Mesothelial cell of epicardium (in vitro differentiated cells): ENCODE data around the gene DNAJC17. TPM values are rescaled to one million over a fixed set of nuclear protein-coding genes. Genes with fewer than 3 reads are reported as not detected.

Experiments
- DNase-seq, 2 experiments: peaks; one replicate each; pipeline ENCODE4 v3.0.0; 2021; ENCODE audit warnings: low spot score in 2 of 2; ENCODE audit not compliant: unreplicated experiment in 2 of 2
- H3K27ac Mint-ChIP-seq: 2 replicates; pipeline ENCODE4 v1.8.0; 2021; ENCODE audit warnings: mixed read lengths
- H3K27me3 Mint-ChIP-seq: 2 replicates; pipeline ENCODE4 v1.8.0; 2021; ENCODE audit warnings: low read depth, mixed read lengths
- H3K36me3 Mint-ChIP-seq: 2 replicates; pipeline ENCODE4 v1.8.0; 2021; ENCODE audit warnings: mixed read lengths
- H3K4me1 Mint-ChIP-seq: 2 replicates; pipeline ENCODE4 v1.8.0; 2021; ENCODE audit warnings: mixed read lengths
- H3K4me3 Mint-ChIP-seq: 2 replicates; pipeline ENCODE4 v1.8.0; 2021; ENCODE audit warnings: mild to moderate bottlenecking, moderate library complexity, mixed read lengths
- H3K9me3 Mint-ChIP-seq: 2 replicates; pipeline ENCODE4 v1.8.0; 2021; ENCODE audit warnings: mixed read lengths
- CTCF ChIP-seq: fragments of 200-600 bp; sonication (generic); IDR thresholded peaks from one replicate; pipeline ENCODE4 v1.5.0; 2021; ENCODE audit warnings: antibody characterized with exemption; ENCODE audit not compliant: unreplicated experiment
- total RNA-seq: library from RNA; stranded (reverse); gene quantifications from 3 replicates; pipeline ENCODE4 v1.2.1, GENCODE V29; 2021

Gene DNAJC17
- total RNA-seq, 1 donor from 2014 or later: 41.2 TPM

DNA sequence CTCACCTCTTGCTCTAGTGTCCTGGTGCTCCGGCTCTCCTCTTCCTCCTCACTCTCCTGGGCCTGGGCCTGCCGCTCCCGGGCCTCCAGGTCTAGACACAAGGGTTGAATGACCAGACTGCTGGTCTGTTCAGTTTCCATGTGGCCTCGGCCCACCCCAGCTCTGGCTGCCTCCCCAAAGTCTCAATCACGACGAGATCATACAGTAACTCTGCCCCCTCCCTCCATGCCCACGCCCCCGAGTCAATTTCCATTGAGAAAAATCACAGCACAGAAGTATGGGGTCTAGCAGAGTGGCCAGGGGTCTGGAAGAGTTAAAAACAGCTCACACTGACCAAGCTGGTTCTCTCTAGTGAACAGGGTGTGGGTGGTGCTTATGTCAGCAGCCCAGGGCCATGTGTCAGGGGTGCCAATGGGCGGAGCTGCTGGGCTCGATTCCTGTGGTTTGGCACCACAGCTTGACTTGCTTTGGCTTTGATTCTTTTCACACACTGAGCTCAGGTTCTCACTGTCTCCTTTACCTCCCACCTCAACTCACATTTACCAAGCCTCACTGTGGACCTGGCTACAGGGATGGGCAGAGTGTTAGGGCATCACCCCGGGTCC lies 30.6 kb downstream of the DNAJC17 start:
- Mint-ChIP-seq H3K4me3 (no peak overlapping the region), H3K27me3 (no peaks in the 10 kb centered on the region), H3K9me3 (no peaks in the 10 kb centered on the region), H3K27ac (no peak overlapping the region), H3K4me1 (no peaks in the 10 kb centered on the region), H3K36me3 (peaks cover 21% of the 10 kb centered on the region)
- DNase-seq: no peak
- no peak for TF ChIP-seq CTCF

DNA sequence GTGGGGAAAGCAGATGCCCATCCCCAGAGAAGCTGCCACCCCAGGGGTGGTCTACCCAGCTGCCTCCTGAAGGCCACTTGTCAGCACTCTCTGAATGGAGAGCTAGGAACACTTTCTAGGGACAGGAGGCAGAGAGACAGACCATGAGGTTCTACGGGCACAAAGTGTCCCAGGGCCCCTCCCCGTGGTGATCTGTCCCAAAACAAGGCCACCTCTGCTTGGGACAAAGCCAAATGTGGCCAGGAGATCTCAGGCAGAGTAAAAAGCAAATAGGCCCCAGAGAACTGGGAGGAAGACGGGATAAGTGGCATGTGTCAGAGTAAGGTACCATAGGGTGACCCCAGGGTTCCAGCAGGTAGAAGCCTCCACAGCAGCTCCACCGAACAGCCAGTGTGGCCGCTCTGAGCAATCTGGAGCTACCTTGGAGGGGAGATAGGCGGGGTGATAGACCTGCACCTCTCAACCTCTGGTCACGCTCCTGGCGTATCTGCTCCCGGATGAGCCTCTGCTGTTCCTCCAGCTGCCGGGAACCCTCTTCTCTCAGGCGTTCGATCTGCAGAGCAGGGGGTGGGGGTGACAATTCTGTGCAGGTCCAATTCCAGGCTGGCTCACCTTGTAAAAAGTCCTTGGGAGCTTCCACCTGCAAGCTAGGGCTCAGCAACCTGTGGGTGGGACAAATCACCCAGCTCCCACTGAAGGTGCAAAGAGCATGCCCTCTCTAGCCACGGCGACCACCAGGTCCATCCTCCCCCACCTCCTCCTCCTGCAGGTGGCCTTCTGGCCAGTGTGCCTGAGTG lies 31.3 kb downstream of the DNAJC17 start:
- peaks cover 21% of the 10 kb centered on the region for H3K36me3 Mint-ChIP-seq
- no peak overlapping the region for H3K4me3 Mint-ChIP-seq
- no peaks in the 10 kb centered on the region for H3K9me3 Mint-ChIP-seq
- TF ChIP-seq CTCF: no peak
- H3K27ac Mint-ChIP-seq: no peak overlapping the region
- no peaks in the 10 kb centered on the region for H3K4me1 Mint-ChIP-seq
- H3K27me3 Mint-ChIP-seq: no peaks in the 10 kb centered on the region
- DNase-seq: no peak

GRCh38 chr15:40775007-40775406 lies 32.3 kb downstream of the DNAJC17 start:
- no peaks in the 10 kb centered on the region for H3K9me3 Mint-ChIP-seq
- DNase-seq: no peak
- peaks cover 2% of the 10 kb centered on the region for H3K4me1 Mint-ChIP-seq
- H3K27me3 Mint-ChIP-seq: no peaks in the 10 kb centered on the region
- no peak overlapping the region for H3K4me3 Mint-ChIP-seq
- peaks cover 19% of the 10 kb centered on the region for H3K36me3 Mint-ChIP-seq
- no peak for TF ChIP-seq CTCF
- no peak overlapping the region for H3K27ac Mint-ChIP-seq

- Mint-ChIP-seq H3K9me3 (no peaks in the 10 kb centered on the region), H3K4me3 (no peak overlapping the region), H3K27ac (no peak overlapping the region), H3K27me3 (no peaks in the 10 kb centered on the region), H3K4me1 (peaks cover 12% of the 10 kb centered on the region), H3K36me3 (peaks cover 19% of the 10 kb centered on the region)
- no peak for TF ChIP-seq CTCF
- DNase-seq: no peak
These were observed 33.4 kb downstream of the DNAJC17 start for GRCh38 chr15:40773902-40774301.

DNA sequence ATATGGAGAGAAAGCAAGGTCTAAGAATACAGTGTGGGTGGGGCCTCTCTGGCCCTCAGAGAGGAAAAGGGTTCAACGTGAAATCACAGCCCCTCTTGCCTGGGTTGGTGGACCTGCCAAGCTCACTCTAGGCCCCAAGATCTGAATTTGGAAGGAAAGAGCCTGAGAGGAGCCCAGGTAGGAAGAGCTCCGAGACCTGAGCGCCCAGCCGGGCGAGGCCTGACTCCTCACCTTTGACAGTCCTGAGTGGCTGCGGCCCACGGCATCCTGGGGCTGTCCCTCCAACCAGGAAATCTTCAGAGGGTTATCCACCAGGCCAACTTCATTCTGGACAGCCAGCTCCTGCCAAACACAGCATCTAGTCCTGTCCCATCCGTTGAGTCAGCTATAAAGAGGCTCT lies 33.8 kb downstream of the DNAJC17 start:
- H3K27me3 Mint-ChIP-seq: no peaks in the 10 kb centered on the region
- DNase-seq: no peak
- TF ChIP-seq CTCF: no peak
- H3K36me3 Mint-ChIP-seq: peaks cover 19% of the 10 kb centered on the region
- H3K4me1 Mint-ChIP-seq: peaks cover 16% of the 10 kb centered on the region
- H3K27ac Mint-ChIP-seq: no peak overlapping the region
- no peaks in the 10 kb centered on the region for H3K9me3 Mint-ChIP-seq
- H3K4me3 Mint-ChIP-seq: no peak overlapping the region
